HG02798 (cell line): ENCODE results near the gene SLC2A6.

Experiments used
- ATAC-seq: cut with Tn5 transposase; IDR thresholded peaks from one replicate; pipeline ENCODE4 v1.9.1; 2021; ENCODE audit warnings: mild to moderate bottlenecking; ENCODE audit not compliant: unreplicated experiment, poor library complexity

Gene SLC2A6, protein sequence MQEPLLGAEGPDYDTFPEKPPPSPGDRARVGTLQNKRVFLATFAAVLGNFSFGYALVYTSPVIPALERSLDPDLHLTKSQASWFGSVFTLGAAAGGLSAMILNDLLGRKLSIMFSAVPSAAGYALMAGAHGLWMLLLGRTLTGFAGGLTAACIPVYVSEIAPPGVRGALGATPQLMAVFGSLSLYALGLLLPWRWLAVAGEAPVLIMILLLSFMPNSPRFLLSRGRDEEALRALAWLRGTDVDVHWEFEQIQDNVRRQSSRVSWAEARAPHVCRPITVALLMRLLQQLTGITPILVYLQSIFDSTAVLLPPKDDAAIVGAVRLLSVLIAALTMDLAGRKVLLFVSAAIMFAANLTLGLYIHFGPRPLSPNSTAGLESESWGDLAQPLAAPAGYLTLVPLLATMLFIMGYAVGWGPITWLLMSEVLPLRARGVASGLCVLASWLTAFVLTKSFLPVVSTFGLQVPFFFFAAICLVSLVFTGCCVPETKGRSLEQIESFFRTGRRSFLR

DNA sequence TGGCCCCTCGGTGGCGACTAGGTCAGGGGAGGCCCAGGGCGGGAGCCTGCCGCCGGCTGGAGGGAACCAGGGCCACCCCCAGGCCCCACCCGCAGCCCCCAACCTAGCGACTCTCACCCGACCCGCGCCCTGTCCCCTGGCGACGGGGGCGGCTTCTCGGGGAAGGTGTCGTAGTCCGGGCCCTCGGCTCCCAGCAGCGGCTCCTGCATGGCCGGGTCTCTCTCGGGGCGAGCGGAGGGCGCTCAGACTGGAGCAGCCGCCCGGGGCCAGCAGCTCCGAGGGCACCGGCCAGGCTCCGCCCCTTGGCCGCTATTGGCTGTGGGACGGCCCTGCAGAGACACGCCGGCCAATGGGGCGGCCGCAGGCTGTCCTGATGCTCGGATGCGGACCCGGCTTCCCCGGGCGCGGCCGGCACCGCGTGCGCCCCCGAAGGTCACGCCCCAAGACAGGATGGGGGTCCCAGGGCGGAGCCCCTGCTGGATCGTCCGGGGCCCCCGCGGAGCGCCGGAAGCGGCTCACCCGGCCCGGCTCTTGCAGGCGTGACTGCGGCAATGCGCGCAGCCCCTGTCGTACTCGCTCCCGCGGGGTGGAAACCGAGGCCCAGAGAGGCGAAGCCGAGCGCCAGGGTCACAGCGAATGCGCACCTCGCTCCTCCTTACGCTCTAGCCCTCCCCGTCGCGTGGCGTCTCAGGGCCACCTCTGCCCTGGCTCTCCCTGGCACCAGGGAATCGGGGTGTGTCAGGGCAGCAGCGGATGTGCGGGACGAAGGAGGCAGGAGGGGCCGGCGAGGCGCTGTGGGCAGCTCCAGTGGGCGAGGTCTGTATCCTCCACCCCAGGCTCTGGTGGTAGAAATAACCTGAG is at the start of gene SLC2A6:
TSS of gene SLC2A6 (minus strand) at position 249 of the 861 bp plus-strand sequence. CDS start at position 209, 40 bp downstream.
- peak; percentile 93 for ATAC-seq

DNA sequence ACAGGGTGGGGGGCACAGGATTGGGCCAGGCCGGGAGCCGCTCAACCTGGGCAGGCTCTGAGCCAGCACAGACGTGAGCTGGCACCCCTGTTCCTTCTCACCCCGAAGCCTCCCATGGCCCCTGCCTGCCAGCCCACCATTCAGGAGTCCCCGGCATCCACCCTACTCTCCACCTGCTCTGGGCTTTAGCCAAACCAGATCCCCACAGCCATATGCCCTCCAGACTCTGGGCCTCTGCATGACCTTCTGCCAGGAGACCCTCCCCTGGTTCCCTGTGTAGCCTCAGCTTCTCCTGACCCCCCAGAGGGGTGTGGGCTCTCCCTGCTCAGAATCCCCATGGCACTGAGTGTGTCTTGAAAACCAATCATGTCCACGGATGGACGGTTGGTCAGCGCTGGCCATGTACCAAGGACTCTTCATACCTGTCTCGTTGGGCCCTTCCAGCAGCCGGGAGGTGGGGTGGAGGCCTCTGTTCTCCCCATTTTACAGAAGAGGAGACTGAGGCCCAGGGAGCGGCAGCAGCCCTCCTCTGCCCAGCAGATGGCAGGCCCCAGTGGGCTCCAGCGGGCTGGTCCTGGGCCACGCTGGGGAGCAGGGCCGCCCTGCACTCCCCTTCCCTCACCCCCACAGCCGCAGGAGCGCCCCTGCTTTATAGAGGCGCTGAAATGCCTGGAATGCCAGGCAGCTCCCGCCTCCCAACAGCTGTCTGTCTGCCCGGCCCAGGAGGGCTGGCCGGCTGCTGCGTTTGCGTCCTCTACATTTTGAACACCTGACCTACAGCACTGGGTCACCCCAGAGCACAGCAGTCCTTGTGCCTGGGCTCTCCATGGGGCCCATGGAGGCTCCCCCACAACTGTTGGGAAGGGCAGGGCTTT is 49.3 kb upstream of the SLC2A6 start:
- ATAC-seq = no peak

DNA sequence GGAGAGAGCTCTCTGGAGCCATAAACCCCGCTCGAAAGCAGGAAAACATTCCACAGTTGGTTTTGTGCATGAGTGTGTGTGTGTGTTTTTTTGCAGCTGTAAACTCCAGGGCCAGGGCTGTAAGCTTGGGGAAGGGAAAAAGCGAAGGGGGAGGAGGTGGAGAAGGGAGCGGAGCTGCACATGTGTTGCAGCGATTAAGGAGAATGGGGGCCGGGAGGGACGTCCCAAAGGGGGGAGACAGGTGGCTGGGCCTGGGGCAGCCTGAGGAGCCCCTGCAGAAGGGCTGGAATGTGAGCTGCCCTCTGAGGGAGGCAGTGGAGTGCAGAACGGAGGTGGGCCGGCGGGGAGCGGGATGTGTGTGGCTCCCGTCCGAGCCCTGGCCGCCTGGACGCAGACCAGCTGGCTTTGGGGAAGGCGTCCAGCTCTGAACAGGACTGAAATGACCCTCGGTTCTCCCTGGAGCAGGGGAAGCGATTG is 48.6 kb upstream of the SLC2A6 start:
- ATAC-seq = no peak

DNA sequence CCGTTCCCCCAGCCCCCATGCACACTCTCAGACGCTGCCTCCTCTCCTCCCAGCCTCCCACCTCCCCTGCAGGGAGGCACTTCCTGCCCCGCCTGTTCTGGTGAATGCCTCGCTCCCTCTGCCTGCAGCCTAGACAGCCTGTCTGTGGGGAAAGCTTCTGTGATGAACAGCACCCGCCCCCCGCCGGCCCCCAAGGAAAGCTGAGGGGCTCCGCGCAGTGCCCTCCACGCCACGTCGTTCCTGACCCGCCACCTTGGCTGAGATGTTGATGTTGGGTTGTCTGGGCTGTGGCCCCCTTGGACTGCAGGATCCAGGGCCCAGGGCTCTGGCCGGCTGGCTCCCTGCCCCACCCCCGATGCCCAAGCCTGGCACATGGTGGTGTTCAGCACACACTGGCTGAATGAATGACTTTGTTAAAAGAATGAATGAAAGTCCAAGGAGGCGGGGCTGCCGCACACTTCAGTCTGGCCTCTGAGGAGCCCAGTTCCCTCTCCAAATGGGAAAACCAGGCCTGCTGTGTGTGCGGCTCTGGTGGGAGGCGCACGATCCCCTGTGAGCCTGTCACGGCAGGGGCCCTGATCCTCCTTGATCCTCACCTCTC is 47.9 kb upstream of the SLC2A6 start:
- no peak for ATAC-seq

DNA sequence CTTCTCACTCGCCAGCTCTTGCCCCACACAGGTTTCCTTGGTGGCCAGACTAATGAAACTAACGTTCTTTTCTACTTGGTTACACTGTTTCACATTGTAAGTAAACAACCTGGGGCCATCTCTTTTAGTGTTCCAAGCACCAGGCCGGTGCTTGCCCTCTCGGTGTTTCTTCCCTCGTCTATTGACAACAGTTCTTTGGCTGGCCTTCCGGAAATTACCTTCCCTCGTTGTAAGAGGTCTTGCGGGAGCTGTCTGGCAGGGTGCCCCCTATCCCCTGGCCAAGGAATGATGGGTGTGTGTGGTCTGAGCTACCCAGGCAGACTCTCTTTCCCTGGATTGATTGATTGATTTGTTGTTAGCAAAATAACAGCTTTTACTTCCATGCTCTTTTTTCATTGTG is 46.8 kb upstream of the SLC2A6 start:
- ATAC-seq = no peak

DNA sequence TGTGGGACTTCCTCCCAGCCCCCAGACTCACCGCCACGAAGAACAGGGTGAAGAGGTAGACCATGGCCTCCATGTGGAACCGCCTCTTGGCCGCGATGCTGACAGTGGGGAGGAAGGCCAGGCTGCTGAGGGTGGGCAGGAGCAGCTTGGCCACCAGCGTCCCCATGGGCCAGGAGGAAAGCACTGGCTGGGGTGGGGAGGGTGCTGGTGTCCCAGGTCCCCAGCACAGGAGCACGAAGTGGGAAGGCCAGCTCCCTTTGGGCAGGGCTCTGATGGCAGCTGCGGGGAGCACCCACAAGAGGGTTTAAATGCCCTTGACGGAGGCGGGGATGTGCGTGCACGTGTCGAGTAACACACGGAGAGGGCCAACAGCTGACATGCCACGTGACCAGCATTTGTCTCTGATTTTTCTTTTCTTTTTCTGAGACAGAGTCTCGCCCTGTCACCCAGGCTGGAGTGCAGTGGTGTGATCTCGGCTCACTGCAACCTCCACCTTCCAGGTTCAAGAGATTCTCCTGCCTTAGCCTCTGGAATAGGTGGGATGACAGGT is 45.9 kb upstream of the SLC2A6 start, which contains the start of gene MYMK:
TSS of gene MYMK (minus strand) at position 281 of the 550 bp plus-strand sequence. CDS start at position 166, 115 bp downstream.
- no peak for ATAC-seq

DNA sequence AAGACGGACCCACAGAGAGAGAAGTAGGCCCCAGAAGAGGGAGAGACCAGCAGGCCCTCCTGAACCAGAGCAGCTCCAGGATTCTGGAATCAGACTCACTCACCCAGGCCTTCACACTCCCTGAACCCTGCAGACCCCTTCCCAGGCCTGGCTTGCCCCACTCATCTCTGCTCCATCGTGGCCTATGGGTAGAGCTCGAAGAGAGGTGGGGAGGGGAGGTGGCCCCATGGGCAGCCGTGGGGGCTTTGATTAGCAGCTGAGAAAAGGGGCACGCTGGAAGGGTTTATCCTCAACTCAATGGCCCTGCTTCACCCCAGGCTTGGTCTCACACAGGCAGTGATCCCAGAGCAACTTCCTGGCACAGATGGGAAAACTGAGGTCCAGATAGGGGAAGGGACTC is 45.2 kb upstream of the SLC2A6 start:
- ATAC-seq = no peak

DNA sequence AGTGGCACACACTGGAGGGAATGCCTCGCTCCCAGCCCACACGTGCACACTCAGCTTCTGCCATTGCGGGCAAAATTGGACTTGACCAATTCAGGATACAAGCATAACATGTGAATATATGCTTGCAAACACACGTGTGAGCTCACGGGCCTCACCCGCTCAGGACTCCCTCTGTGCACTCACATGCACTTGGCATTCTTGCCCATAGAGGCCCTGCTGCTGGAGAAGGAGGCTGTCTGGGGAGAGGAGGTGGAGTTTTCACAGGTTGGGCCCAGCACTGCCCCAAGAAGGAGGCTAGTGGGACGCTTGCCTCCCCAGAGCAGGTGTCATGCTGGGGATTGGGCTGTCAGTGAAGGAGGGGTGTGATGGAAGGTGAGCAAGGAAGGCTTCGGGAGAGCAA is 44.2 kb upstream of the SLC2A6 start:
- no peak for ATAC-seq

DNA sequence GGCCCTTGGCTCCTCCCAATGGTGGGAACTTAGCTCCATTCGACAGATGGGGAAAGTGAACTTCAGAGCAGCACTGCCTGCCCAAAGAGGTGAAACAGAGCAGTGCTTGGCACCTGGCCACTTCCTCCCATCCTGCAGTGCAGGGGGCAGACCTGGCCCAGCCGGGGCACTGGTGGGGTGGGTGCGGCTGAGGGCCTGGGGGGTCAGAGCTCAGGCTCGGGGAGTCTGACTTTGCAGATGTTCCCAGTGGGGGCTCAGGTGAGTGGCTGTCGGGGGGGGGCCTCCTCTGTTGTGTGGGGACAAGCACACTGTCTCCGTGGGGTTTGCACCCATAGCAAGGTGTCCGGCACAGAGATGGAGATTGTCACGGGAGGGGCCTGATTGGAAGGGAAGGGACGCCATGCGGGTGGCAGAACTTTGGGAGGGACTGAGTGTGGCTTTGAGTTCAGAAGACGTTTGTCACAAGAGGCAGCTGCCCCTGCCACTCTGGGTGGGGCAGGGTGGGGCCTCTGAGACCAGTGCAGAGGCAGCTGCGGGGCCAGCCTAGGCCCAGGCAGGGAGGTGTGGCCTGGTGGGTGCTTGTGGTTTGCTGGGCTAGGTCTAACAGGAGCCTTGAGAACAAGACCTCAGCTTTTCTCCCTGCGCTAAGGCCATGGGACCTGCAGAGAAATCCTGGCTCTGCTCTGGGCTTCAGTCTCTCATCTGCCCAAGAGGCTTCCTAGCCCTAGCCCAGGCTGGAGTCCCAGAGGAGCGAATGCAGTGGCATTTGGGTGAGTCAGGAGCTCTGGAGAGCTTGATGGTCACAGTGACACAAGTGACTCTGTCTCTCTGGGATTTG is 43.4 kb upstream of the SLC2A6 start:
- no peak for ATAC-seq

DNA sequence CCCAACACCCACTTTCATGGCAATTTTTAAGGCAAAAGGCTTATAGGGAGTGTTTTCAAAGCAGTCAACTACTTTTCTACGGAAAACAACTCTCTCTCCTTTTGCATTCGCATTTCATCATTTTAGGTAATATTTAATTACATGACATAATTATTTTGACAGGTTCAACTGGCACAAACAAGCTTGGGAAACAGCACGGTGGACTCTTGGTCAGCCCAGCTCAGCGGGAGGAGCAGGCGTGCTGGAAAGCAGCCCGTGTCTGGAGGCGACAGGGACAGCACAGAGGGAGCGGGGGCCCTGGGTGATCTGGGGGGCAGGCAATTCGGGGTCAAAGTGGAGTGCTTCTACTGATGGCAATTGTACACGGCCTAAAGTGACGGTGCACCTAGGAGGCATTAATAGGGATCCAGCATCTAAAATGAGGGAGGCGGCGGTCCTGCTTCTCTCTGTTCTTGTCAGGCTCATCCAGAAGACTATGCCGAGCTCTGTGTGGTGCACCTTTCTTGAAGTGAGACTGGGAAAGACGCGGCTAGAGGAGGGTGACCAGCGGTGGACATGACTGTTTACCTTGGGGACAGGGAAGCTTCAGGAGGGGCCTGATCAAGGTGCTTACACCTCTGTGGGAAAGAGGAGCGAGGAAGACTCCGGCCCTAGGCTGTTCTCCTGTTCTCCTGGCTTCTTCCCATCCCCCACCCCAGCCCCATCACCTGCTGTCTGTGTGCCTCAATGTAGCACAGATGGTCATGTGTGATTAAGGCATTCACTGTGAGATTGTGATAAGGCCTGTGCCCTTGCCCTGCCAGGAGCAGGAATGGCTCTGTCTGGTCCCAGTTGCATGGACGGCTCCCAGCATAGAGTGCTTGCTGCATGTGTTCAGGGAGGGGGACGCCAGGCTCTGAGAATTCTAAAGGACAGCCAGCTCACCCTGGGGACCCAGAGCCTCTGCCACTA is 42.5 kb upstream of the SLC2A6 start:
- no peak for ATAC-seq

DNA sequence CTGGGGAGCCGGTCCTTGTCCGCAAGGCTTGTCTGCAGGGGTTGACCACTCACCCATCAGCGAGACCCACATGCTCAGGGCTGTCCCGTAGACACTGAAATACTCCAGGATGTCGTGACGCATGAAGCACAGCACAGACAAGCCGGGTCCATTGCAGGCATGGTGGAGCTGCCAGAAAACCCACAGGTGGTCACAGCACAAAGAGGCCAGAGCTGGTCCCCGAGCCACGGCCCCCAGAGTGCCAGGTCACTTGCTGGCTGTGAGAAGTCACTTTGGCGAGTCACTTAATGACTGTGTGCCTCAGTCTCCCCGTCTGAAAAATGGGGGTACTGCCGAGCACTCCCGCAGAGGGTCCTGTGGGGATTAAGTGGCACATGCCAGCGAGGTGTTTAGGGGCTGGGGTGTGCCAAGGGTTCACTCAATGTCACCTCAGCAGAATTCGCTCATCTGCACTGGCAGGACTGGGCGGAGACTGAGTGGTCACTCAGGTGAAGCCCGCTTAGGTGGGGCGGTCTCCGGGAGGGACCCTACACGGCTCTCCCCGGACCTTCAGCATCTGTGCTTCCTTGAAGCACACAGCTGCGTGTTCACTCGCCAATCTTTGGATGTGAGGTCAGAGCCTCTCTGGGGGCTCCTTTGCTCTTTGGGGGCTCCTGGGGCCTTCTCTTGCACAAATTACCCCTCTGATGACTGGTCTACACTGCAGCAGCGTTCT is 41.4 kb upstream of the SLC2A6 start:
- no peak for ATAC-seq

DNA sequence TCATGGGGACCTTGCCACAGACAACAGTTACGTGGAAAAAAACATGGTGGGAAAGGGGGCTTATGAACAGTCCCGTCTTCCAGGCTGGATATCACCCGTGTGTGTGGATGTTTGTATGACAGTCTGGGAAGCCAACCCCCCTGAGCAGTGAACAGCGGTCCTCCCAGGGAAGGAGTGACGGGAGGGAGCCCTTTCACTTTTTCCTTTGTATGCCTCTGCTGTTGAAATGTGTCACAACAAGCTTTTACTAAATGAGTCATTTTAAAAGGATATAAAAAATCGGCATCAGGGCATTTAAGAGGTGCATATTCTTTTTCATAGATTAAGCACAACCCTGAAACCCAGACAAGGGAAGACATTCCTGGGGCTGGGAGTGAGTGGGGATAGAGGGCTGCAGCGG is 40.8 kb upstream of the SLC2A6 start:
- no peak for ATAC-seq

DNA sequence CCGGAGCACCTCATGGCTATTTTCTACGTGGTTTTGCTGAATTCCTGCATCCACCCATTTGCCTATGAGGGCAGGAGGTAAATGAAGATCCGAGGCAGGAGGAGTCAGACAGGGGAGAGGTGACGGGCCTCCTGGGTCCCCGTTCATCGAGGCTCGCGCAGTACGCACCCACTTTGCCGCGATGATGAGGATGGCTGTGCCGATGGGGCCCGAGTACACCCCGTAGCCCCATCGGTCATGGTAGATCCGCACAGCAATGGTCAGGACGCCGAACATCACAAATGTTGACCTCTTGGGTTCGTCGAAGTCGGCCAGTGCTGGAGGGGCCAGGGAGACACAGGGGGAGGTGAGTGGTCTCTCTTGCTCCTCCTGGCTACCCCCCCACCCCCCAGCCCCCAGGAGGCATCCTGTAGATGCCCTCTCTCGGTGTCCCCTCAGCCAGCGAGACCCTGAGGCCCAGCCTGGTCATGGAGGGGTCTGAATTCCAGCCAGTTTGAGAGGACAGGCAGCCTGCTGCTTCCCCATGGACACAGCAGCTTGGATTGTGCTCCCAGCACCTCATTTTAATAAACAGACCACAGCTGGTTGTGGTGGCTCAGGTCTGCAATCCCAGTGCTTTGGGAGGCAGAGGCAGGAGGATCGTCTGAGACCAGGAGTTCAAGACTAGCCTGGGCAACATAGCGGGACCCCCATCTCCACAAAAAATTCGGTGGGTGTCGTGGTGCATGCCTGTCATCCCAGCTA is 40.0 kb upstream of the SLC2A6 start:
- no peak for ATAC-seq

DNA sequence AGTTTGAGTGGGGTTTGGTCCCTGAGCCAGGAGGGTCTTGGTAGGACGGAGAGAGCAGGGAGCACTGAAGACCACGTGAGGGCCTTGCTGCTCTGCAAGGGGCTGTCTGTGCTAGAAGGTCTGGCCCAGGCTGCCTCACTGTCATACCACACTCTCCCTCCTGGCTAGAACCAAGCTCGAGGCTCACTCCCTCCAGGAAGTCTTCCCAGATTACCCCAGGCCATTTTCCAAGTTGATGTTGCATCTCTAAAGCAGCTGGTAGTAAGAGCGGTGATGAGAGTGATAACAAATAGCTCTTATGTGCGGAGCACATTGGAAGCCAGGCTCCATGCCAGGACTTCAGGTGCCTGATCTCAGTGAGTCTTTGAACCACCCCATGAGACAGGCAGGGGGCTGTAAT is 39.3 kb upstream of the SLC2A6 start:
- no peak for ATAC-seq

DNA sequence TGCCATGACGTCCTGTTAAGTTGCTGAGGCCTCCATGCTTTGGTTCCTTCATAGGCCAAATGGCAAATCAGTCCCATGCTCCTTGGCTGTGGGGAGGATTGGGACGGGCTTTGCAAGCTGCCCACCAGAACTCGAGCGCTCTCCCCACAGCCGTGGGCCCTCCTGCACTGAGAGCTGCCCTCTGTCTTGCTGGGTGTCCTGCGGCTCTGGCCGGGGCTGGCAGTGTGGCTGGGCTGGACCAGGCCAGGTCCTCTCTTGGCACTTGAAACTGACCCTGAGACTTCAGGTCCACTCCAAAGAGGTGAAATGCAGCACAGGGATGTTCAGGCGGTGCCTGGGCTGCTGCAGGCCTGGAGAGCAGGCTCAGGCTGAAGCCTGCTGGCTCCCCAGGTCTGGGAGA is 38.8 kb upstream of the SLC2A6 start:
- no peak for ATAC-seq

DNA sequence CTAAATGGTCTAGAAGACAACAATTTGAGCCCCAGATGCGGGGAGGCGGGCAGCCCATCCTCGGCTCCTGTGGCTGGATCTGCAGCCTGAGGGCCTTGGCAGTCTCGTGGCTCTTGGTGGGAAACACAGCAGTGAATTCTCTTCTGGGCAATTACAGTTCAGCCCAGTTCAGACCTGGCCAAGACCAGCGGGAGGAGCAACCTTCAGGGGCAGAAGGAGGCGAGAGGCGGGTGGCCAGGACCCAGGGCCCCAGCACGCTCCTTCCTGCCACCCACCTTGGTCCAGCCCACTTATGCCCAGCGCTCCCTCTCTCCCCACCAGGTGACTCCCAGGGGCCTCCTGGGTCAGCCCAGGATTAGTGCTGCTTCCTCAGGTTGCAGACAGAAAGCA is 38.1 kb upstream of the SLC2A6 start:
- no peak for ATAC-seq
